ENCODE results near the gene OMP. TPM values are rescaled to one million over a fixed set of nuclear protein-coding genes. Genes with fewer than 3 reads are reported as not detected.

Gene OMP
- total and polyA plus RNA-seq, 2 donors (not counting 1 experiment from before 2014, with no cell fraction given): not detected

GRCh38 chr11:77141475-77141874, 38.8 kb downstream of the OMP start:
- Histone ChIP-seq H3K9ac (ENCODE audit: low read length) (no peak overlapping the region), H3K4me3 (ENCODE audit: control extremely low read depth in 1 of 5, extremely low read depth in 1 of 5, insufficient read depth in 1 of 5, low read depth in 2 of 5, low read length in 4 of 5) (no peak overlapping the region), H3K4me2 (replicated peaks; ENCODE audit: low read depth, low read length, poor library complexity, severe bottlenecking) (no peak overlapping the region), H3K27me3 (replicated peaks in 1 of 4; ENCODE audit: control extremely low read depth in 1 of 4, control insufficient read depth in 3 of 4, insufficient read depth in 4 of 4, low read length in 3 of 4) (peaks cover 0 to 19% (median 4%) of the 10 kb centered on the region in 4 experiments), H3K36me3 (replicated peaks in 1 of 2; ENCODE audit: control extremely low read depth in 1 of 2, control insufficient read depth in 1 of 2, extremely low read depth in 1 of 2, insufficient read depth in 2 of 2, low read length in 1 of 2) (no peaks in the 10 kb centered on the region), H3K79me2 (ENCODE audit: control insufficient read depth, insufficient read depth, low read length) (no peaks in the 10 kb centered on the region), H2AFZ (ENCODE audit: insufficient read depth, low read depth, low read length, poor library complexity, severe bottlenecking) (no peak overlapping the region), H3K4me1 (ENCODE audit: control insufficient read depth in 2 of 2, insufficient read depth in 2 of 2, low read length in 2 of 2) (peaks cover 0 to 4% of the 10 kb centered on the region in 2 donors), H3K27ac (ENCODE audit: low read length in 2 of 2) (no peak overlapping the region), H3K9me3 (ENCODE audit: control extremely low read depth in 1 of 3, control insufficient read depth in 2 of 3, insufficient read depth in 1 of 3, low read length in 2 of 3) (no peaks in the 10 kb centered on the region), H4K20me1 (ENCODE audit: control insufficient read depth, insufficient read depth, low read length, poor library complexity, severe bottlenecking) (no peaks in the 10 kb centered on the region)
- ATAC-seq (ENCODE audit: low read depth) (no peak), DNase-seq (no peak)
- Mint-ChIP-seq H3K9me3 (ENCODE audit: insufficient read depth) (no peaks in the 10 kb centered on the region), H3K4me1 (peaks cover 6% of the 10 kb centered on the region), H3K4me3 (no peak overlapping the region), H3K27ac (no peak overlapping the region), H3K27me3 (peaks cover 26% of the 10 kb centered on the region)
- WGBS (ENCODE audit: insufficient coverage): 93% methylated on average over 4 of the region's 4 CpGs
- intact Hi-C loops (cut with micrococcal nuclease): no loop called here
- no peak for TF ChIP-seq EZH2 (IDR thresholded peaks at IDR 0.05; ENCODE audit: borderline replicate concordance, insufficient read depth, low read depth, low read length, poor library complexity, severe bottlenecking)
- TF ChIP-seq CTCF (IDR thresholded peaks at IDR 0.05): no peak
- POLR2A ChIA-PET: no interaction called here
- CTCF ChIA-PET: interaction anchor here (0.8 kb wide), 1 partner anchor 14 kb away, joined by 3 read pairs; no protein-coding TSS in a partner anchor

- Mint-ChIP-seq H3K4me3 (no peak overlapping the region), H3K4me1 (peaks cover 6% of the 10 kb centered on the region), H3K9me3 (ENCODE audit: insufficient read depth) (no peaks in the 10 kb centered on the region), H3K27ac (no peak overlapping the region), H3K27me3 (peaks cover 25% of the 10 kb centered on the region)
- Histone ChIP-seq H3K9ac (ENCODE audit: low read length) (no peak overlapping the region), H3K79me2 (ENCODE audit: control insufficient read depth, insufficient read depth, low read length) (no peaks in the 10 kb centered on the region), H3K4me1 (ENCODE audit: control insufficient read depth in 2 of 2, insufficient read depth in 2 of 2, low read length in 2 of 2) (peaks cover 0 to 4% of the 10 kb centered on the region in 2 donors), H3K4me3 (ENCODE audit: control extremely low read depth in 1 of 5, extremely low read depth in 1 of 5, insufficient read depth in 1 of 5, low read depth in 2 of 5, low read length in 4 of 5) (no peak overlapping the region), H3K27ac (ENCODE audit: low read length in 2 of 2) (no peak overlapping the region), H3K27me3 (replicated peaks in 1 of 4; ENCODE audit: control extremely low read depth in 1 of 4, control insufficient read depth in 3 of 4, insufficient read depth in 4 of 4, low read length in 3 of 4) (peaks cover 0 to 21% (median 4%) of the 10 kb centered on the region in 4 experiments), H3K4me2 (replicated peaks; ENCODE audit: low read depth, low read length, poor library complexity, severe bottlenecking) (no peak overlapping the region), H4K20me1 (ENCODE audit: control insufficient read depth, insufficient read depth, low read length, poor library complexity, severe bottlenecking) (no peaks in the 10 kb centered on the region), H3K36me3 (replicated peaks in 1 of 2; ENCODE audit: control extremely low read depth in 1 of 2, control insufficient read depth in 1 of 2, extremely low read depth in 1 of 2, insufficient read depth in 2 of 2, low read length in 1 of 2) (no peaks in the 10 kb centered on the region), H3K9me3 (ENCODE audit: control extremely low read depth in 1 of 3, control insufficient read depth in 2 of 3, insufficient read depth in 1 of 3, low read length in 2 of 3) (no peaks in the 10 kb centered on the region), H2AFZ (ENCODE audit: insufficient read depth, low read depth, low read length, poor library complexity, severe bottlenecking) (no peak overlapping the region)
- no peak for TF ChIP-seq EZH2 (IDR thresholded peaks at IDR 0.05; ENCODE audit: borderline replicate concordance, insufficient read depth, low read depth, low read length, poor library complexity, severe bottlenecking)
- no peak for TF ChIP-seq CTCF (IDR thresholded peaks at IDR 0.05)
- intact Hi-C loops (cut with micrococcal nuclease): no loop called here
- 67% methylated on average over 3 of the region's 11 CpGs for WGBS (ENCODE audit: insufficient coverage)
- DNase-seq (no peak), ATAC-seq (ENCODE audit: low read depth) (no peak)
- POLR2A ChIA-PET: no interaction called here
- CTCF ChIA-PET: interaction anchor here (0.9 to 1.2 kb wide), 2 partner anchors 14 to 15 kb away, joined by 3 read pairs; partner anchors contain the start of gene MYO7A
Observed at GRCh38 chr11:77142091-77142975, 39.7 kb downstream of the OMP start.
